GM21526 (cell line): ENCODE results near the gene RFX3.
A peak's percentile ranks its signal among the peaks of the same experiment; 100 is the strongest.

ENCODE experiments used
- ATAC-seq: cut with Tn5 transposase; IDR thresholded peaks from one replicate; pipeline ENCODE4 v1.9.1; 2021; ENCODE audit warnings: moderate library complexity; ENCODE audit not compliant: unreplicated experiment, low FRiP score

Gene RFX3

DNA sequence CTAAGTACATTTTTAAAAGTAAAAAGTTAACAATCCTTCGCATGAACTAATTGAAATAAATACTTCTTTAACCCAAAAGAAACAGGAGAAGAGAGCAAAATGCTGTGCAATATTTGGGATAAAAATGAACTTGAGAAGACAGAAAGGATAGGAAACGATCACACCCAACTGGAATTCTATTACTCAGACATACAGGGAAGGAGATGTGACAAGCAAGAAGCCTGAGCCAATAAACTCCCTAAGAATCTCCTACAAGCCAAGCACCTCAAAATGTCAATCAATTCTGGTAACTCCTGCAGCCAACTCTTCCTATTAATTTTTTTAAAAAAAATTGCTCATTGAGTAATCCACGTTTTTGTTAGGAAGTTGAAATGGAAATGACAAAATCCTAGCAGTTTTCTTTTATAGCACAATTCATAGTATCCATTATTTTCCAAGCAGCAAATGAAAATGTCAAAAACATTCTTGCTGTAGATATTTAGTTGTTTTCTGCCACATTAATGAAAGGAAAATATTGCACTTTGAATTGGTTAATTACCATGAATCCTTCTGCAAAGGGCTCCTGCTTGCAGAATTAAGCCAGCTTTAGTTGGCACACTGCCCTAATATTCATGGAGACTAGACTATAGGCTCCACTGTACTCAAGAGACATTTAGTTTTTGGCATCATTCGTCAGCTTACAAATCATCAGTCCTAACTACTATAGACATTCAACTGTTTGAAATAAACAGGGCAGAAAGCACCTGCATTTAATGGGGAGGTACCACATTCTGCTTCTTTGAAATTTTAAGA lies 89.0 kb downstream of the RFX3 start:
- ATAC-seq: no peak

DNA sequence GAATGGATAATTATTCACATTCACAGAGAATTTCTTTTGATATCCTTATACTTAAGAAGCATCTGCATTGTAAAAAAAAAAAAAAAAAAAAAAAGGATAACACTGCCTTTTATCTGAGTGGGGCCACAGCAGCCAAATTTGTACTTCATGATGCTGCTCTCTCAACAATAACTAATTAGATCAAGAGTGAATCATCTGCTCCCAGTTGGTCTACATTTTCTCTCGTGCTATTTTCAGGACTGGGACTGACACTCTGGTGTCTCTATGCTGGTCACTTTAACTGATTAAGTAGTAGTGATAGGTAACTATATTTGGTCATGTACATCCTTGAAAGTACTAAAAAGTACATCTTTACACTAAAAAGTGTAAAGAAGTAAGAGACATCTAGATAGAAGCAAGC lies 90.1 kb downstream of the RFX3 start:
- no peak for ATAC-seq

DNA sequence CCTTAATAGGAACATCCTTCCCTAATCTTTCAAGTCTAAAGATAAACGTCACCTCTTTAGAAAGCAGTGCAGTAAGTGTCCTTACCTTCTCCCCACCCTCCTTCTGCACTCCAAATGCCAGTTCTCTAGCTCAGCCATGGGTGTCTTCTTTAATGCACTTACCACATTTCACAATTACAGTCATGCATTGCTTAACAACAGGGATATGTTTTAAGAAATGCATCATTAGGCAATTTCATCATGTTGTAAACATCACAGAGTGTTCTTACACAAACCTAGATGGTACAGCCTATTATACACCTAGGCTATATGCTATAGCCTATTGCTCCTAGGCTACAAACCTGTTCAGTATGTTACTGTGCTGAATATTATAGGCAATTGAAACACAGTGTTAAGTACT lies 91.2 kb downstream of the RFX3 start:
- ATAC-seq: no peak

DNA sequence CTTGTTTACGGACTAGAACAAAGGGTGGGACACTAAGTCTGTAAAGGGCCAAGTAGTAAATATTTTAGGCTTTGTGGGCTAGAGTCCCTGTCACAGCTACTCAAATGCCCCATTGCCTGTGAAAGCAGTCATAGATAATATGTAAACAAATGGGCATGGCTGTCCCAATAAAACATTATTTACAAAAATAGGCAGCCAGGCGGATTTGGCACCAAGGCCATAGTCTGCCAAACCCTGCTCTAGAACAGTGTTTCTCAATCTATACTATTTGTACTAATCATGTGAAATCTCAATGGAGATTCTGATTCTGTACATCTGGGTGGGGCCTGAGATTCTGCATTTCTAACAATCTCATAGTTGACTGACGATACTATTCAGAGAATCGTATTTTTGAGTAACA lies 92.0 kb downstream of the RFX3 start:
- no peak for ATAC-seq

DNA sequence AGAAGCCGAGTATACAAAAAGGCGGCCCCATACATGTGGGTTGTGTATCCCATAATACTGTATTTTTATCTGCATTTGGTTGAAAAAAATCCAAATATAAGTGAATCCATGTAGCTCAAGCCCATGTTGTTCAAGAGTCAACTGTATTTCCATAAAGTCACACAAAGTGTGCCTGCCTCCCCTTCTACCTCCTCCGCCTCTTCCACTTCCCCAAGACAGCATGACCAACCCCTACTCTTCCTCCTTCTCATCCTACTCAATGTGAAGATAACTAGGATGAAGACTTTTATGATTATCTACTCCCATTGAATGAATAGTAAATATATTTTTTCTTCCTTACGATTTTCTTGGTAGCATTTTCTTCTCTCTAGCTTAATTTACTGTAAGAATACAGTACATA lies 92.7 kb downstream of the RFX3 start:
- no peak for ATAC-seq

DNA sequence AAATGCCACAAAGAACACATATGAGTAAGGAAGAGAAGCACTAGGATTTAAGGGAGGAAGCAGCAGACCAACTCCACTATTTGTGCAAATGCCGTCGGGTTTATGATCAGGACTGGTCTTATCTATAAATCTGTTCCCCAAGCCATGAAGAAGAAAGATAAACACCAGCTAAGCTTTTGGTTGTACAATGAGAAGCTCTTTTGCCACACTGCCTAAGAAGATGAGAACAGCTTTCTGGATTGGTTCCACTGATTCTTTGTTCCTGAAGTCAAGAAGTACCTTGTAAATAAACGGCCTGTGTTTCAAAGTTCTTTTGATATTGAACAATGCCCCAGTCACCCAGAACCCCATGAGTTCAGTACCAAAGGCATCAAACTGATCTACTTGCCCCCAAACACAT lies 93.9 kb downstream of the RFX3 start:
- ATAC-seq: no peak

DNA sequence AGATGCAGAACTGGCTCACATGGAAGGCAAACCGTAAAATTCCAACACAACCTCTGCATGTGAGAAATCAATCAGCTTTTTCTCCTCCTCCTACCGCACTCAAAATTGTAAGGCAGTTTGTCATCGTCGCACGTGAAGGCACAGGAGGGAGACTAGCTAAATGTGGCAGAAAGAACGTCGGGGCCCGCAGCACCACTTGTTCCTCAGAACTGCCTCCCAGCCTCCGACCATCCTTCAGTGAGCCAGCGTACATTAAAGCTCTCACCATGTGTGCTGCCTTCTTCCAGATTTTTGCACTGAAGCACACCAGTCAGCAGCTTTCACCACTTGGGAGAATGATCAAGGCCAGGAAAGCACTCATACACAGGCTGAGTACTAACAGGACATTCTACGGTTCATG lies 105.9 kb downstream of the RFX3 start:
- no peak for ATAC-seq

DNA sequence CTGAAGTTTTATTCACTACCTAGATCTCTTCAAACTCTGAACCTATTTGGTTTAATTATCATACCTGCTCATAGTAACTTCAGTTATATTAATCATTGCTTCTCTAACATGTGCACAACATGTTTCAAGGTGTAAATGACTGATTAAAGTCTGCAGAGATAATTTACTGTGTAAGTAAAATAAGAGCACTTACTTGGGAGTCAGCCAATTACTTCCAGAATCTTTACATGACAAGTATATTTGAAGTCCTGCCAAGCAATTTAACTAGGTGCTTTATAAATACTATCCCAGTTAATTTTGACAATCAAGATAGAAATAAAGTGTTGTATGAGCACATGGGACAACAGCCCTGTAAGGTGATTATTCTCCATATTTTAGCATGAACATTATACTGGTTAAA lies 109.9 kb downstream of the RFX3 start:
- ATAC-seq: no peak

DNA sequence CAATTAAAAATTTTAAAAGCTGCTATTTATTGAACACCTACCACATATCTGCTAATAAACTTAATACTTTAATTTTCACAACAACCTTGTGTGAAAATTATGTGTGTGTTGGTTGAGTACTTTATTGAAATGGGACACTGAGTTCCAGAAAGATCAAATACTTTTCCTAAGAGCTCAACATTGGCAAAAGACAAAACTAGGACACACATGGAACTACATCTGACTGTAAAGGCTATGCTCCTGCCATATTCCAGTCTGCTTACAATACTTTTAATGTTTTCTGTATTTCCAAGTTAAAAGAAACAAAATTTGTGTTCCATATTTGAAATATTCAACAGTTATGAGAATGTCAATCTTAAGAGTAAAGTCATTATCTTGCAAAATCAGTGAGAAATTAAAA lies 111.8 kb downstream of the RFX3 start:
- ATAC-seq: no peak

DNA sequence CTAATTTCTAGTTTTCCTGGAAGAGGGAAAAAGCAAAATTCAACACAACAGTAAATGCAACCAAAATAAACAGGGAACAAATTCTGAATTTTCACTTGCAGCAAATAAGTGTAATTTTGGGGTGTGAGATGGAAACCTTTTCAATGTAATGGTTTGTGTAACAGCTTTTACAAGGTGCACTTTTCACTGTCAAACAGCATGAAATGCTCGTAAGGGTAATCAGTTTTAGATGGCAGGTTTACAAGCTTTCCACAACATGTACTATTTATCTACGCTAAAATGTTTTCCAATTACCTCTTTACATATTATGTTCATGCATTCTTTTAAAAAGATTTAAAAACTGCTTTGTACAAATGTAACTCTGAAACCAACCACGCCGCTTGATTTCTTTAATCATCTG lies 115.3 kb downstream of the RFX3 start:
- ATAC-seq: no peak

DNA sequence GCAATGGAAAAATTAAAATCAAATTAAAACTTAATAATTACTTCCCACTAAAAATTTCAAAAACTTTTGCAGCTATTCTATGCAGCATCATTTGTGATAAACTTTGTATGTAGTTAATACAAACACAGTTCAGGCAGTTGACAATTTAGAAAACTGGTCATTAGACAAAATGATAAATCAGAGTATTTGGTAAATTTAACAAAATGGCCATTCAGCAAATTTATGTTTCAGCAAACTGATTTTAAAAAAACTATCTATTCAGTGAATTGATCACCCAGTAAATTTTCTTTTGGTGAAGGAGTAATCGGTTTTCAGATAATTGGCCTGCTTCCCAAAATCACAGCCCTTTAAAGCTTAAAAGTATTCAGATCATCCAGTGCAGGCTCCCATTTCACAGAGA lies 116.3 kb downstream of the RFX3 start:
- no peak for ATAC-seq

DNA sequence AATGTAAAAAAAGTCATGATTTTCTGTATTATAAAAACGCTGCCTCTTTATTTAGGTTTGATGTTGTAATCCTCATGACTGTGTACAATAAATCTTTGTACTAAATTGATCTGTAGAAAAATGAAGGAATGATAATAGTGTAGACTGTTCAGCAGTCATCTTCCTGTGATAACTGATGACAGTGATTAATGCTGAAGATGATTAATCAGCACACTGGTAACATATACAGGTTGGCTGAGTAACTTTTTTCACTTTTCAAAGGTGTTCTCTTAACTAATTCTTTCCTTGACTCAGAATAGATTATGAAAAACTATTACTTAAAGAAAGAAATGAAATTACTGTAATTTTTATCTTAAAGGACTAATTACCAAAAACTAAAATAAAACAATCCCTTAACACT lies 122.5 kb downstream of the RFX3 start:
- no peak for ATAC-seq

DNA sequence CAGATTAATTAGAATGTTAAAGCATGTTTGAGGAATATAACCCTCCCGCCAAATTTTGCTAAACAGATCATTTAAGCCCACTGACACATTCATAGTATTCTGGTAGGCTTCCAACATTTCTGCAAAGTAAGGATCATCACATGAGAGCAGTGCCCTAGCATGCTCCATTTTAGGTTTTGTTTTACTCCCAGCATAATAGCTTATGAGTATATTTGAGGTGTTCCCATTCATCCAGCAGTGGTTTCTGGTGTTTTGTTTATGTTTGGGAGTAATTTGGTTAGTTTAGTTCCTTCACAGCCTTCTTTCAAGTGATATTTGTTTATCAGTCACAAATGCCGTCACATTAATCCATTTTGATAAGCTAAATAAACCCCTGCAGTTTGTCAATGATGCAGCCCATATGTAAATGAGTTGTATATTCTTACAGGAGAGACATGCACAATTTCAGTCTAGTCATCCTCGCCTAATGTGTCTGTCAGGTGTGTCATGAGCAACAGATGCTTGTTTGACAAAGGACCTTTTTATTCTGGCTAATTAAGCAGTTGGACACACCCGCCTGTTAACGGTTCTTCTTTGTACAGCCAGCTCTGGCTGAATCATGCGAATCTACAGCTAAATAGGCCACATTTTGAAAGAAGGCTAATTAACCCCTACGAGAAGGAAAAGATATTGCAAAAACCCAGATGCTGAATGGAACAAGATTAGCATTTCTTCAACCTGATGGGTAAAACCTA lies 124.4 kb downstream of the RFX3 start:
- no peak for ATAC-seq

DNA sequence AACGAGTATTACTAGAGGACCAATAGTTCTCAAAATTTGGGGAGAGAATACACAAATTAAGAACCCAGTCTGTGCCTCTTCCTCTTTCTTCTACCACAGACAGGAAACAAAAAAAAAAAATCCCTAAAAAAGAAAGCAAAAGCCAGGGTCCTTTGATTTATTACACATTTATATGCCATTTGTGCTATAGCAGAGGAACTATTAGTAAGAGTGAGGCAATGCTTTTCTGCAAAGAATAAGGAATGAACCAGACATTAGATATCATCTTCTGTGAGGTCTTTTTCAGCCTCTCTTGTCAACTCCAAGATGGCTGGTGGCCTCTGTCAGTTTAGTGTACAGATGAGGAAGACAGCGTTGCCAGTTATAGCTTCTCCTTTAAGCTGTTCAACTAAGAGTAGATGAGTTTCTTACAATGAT lies 127.6 kb downstream of the RFX3 start:
- ATAC-seq: no peak

DNA sequence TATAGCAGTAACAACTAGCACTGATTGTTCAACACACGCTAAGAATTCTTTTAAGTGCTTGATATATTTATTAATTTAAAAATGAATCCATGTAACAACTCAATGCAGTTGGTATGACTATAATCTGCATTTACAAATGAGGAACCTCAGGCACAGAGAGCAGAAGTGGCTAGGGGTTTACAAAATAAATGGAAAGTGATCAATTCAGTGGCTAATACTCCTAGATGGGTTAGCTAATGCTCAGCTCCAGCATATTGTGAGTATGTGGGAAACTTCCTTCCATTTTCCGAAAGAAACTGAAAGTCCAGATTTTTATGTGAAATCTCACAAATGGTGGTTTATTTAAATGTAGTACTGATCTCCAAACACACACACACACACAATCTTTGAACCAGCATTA lies 128.0 kb downstream of the RFX3 start:
- ATAC-seq: no peak

DNA sequence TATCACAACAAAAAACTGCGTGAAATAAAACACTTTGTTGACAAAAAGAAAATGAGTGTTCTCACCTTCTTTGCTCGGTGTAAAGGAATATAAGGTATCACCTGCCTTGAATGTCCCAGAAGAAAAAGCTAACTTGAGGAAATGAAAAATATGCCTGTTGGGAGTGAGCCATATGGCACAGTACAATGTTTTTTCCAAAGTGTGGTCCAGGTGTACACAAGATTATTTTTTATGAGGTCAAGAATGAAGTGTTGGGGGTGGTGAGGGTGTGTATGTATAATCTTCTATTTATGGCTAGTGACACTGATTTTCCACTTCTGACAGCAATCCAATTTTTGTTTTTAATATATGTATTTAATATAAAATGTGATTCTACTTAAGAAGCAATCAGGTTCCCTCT lies 134.4 kb downstream of the RFX3 start:
- ATAC-seq: no peak

DNA sequence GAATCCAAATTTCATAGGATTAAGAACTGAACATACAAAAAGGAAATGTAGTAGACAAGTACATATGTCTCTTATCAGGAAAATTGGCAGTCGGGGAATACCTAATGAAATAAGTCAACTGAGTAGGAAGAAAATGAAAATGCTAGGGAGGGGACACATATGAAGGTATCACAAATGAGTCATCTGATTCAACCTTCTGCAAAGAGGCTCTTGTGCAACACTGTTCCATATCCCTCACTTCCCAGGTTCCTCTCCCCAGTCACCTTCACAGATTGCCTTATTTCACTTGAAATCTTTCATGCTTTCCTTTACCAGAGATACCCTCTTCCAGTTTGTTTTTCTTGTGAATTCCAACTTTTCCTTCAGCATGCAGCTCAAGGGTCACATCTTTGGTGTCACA lies 139.0 kb downstream of the RFX3 start:
- no peak for ATAC-seq

DNA sequence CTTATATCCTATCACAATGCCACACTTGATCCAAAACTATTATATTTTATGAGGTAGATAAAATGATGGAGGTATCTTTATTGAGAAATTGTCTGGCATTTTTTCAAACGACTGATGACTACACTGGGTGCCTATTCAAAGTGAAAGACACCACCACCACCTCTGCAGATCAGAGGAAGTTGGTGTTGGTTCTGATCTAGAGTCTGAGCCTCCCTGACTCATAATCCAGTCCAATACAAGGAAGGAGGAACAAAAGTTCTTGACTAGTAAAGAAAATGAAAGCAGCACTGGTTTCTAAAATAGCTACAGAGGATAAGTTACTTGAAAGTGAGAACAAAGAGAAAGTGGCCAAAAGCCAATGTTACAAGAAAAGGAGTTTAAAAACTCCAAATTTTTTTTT lies 139.9 kb downstream of the RFX3 start:
- ATAC-seq: peak; percentile 98

DNA sequence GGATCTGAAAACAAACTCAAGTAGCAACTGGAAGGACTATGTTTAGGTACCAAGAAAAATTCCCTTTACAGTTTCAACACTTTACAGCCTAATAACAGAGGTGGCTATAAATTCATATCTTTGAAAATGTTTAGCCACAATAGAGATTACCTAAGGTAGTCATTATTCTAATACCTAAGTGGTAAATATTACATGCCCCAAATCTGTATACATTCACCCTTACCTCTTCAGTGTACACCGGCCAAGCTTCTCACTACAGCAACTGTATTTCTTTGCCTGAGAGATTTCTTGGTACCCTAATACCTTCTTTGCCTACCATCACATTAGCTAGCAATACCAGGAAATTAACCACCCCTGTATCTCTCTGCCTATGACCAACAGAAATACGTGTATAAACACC lies 154.0 kb downstream of the RFX3 start:
- no peak for ATAC-seq

DNA sequence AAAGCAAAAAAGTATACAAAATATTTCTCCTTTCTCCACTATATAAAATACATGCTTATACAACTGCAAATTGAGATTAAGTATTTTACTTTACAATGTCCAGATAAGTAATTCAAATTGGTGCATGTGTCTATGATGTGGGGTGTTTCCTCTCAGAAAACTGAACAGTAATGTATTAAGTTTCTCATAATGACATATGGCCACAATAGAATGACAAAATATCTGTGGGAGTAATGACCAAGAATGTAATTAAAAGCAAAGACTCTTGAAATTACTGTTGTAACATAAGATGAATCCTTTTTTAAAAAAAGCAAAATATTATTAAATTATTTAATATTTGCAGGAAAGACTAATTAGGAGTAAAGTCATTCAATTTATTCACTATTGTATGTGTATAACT lies 155.1 kb downstream of the RFX3 start:
- no peak for ATAC-seq

DNA sequence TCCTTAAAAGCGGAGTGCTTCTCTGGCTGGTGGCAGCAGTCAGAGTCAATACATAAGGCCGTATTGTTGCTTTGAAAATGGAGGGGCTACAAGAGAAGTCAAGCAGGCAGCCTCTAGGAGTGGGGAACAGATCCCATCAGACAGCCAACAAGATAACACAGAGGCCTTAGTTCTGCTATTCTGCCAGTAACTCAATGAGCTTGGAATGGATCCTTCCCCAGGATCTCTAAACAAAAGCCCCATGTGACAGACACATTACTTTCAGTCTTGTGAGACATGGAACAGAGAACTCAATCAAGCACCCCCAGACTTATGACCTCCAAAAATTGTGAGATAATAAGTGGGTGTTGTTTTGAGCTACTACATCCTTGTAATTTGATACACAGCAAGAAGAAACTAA lies 158.6 kb downstream of the RFX3 start:
- no peak for ATAC-seq

DNA sequence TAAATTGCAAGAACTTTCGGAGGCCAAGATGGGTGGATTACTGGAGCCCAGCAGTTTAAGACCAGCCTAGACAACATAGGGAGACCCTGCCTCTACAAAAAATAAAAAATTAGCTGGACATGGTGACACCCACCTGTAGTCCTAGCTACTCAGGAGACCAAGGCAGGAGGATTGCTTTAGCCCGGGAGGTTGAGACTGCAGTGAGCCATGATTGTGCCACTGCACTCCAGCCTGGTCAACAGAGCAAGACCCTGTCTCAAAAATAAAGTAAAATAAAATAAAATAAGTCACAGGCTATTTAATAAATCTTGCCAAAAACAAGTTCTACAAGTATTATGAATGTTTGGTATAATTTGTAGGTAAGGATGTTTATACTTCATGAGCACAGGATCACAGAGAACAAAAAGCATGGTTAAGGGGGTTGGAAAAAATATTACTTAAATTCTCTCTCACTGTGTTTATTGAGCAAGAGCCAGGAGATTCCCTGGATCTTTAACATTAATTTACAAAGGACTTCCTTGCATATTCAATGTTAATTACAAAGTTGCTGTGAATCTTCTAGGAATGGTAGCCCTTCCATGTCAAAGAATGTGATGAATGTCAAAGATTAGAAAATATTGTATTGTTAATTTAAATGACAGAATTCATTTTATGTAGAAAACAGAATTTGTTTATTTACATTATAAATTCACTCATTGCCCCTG lies 164.0 kb downstream of the RFX3 start:
- ATAC-seq: no peak
